ENCODE results near the gene CMIP.
A peak's percentile ranks its signal among the peaks of the same experiment; 100 is the strongest.

Gene CMIP

DNA sequence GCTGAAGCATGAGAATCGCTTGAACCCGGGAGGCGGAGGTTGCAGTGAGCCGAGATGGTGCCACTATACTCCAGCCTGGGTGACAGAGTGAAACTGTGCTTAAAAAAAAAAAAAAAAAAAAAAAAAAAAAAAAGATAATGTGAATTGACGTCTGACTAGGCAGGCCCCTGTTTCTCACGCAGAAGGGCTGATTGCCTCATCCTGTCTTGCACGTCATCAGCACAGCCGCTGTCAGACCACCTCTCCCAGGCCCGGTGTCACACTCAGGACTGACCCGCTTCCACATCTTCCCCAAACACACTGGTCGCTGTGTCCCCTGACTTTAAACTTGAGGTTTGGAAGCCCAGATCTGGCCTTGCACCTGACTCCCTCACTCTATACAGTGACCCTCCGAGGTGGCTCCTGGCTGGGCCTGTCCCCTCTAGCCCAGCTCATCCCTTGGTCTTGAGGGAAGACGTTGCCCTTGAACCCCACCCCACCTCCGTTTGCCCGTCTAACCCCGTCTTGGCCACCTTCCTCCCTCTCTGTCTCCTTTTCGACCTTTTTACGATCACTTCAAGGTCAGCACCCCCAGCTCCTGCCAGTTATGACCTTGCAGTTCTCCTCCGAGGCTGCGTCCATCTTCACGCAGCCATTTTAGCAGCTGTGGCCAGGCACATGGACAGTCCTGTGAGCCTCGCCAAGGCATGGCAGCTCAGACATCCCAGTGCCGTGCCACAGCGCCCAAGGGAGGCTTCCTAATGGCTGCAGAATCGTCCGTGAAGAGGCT, 184.6 kb downstream of the CMIP start:
- DNase-seq, result no peak

DNA sequence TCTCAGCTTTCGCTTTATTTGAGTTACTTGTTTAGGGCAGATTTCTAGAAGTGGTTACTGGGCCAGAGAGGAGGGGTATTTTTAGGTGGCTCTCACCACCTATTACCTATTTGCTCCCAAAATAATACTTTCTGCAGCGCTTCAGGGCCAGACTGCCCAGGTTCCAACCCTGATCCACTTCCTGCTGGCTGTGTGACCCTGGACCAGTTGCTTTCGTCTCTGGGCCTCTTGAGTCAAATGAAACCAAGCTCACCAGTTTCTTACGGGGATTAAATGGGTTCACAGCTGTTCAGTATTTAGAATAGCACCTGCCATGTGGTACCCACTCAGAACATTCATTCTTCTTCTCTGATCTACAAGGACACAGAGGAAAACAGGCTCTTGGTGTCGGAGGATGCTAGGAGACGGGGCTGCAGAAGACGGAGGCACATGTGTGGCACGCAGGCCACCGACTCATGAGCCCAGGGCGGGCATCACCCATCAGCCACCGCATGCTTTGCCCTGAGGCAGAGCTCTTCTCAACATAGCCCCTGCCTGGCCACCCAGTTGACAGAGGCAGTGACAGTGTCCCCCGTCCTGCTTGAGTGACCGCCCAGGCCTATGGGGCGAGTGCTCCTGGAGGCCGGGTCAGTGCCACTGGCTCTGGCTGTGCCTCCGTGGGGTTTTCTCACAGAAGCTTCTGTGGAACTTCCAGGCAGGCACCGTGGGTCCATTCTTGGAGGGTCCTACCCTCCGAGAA, 185.5 kb downstream of the CMIP start:
- DNase-seq, result no peak

DNA sequence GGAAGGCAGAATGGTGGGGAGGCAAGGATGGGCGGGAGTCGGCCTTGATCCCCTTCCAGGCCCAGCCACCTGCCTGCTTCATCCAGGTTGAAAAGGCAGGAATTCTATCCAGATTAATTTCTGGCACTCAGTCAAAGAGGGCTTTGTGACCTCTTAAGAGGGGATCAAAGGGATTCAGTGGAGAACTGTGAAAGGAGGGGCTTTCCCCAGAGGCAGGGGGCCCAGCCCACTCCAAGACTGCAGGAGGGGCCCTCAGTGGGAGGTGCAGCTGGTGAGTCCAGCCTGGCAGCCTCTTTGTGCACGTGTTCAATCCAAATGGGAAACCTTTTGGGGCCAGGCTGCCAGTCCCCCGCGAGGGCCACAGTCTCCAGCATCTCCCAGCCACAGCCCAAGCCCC, 186.0 kb downstream of the CMIP start:
- DNase-seq, result no peak

DNA sequence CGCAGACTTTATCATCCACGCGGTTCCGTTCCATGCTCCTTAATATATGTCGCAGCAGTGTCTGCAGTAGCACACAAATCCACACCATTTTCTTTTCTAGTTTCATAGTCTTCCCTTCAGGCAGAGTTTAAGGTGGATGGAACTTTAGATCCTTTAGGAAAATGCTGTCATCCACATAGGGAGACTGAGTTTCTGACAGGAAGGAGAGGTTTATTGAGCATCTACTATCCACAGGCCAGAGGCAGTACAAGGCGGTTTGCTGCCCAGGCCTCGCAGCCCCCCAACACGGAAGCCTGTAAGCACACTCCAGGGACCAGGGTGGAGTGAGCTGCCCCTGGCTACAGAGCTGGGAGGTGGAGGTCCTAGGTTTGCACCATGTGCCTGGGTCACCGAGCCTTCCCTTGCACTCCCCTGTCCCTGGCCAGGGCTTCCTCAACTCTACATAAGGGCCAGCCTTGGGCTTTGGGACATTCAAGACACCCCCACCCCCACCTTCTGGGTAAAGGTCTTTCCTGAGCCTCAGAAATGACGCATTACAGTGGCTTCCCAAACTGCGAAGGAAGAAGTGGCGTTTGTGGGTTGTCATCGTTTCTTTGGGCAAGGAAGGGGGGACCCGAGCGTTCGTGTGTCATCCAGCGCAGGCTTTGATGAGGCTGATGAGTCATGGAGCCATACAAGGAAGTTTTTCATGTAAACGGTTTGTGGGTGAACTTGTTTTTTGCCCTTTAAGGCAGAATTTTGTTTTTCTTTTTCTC, 188.0 kb downstream of the CMIP start:
- no peak for DNase-seq

DNA sequence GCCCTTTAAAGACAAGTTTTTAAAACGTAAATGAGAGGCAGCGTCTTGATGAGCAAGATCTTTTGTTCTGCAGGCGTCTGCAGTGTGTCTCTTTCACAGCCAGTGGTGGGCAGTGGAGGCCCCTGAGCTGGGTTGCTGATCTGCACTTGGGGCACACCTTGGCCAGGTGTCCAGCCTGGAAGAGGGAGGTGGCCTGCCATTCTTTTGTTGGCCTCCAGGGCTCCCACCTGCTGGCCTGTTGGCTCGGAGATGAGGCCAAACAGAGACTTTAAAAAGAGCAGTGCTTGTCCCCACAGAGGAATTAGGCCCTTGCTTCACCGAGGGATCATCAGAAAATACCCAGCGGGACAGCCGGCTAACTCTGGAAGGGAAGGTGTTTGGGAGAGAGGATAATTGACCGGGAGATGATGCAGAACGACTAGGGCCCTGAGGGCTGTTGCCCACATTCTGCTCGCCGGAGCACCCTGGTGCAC, 188.6 kb downstream of the CMIP start:
- no peak for DNase-seq

DNA sequence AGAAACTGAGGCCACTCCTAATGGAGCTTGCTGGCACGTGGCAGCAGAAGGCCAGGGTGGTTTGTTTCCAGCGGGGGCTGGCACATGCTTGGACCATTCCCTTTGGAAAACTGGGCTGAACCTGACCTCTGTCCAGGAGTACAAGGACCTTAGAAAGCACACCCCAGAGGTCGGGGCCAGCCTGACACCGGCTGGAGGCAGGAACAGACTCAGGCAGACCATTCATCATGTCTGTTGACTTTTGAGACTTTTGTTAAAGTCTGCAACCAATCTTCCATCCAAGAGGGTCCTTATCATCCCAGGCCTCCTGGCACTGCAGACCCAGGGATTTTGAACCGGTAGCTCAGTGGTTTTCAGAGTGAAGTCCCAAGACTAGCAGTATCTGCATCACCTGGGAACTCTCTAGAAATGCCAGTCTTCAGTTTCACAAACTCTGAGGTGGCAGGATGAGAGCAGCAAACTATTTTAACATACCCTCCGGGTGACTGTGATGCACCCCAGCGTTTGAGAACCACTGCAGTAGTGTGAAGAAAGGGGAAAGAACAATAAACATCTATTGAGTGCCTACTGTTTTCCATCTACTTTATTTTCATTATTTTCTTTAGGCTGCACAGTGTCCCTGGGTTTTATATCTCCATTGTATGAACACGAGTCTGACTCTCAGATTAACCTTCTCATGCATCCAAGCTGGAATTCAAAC, 189.2 kb downstream of the CMIP start:
- no peak for DNase-seq

DNA sequence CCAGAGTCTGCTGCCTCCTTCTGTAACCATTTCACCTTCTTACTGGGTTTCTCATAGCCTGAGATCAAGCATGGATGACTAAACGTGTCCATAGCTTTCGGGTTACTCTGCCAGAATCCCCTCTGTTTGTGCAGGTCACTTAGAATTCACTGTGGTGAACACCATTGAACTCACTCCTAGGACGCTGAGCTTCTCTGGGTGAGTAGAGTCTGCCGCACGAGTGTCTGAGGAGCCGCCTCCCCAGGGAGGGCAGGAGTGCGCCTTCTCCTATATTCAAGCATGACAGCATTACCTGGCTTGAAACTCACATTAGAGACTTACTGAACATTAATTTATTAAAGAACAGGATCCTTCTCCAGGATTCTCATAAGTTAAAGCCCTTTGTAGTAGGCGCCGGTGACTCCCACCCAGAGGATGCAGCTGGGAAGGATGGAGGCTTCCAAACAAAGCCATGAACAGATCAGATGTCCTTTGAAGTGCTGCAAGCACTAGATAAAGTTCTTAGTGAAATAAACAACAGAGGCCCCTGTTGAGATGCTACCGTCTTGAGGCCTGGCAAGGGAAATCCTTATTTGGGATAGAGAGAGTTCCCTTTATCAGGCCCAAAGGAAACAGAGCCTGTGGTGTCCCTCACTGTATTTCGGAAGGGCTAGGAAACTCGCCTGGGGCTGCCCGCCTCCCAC, 189.9 kb downstream of the CMIP start:
- DNase-seq, result no peak

DNA sequence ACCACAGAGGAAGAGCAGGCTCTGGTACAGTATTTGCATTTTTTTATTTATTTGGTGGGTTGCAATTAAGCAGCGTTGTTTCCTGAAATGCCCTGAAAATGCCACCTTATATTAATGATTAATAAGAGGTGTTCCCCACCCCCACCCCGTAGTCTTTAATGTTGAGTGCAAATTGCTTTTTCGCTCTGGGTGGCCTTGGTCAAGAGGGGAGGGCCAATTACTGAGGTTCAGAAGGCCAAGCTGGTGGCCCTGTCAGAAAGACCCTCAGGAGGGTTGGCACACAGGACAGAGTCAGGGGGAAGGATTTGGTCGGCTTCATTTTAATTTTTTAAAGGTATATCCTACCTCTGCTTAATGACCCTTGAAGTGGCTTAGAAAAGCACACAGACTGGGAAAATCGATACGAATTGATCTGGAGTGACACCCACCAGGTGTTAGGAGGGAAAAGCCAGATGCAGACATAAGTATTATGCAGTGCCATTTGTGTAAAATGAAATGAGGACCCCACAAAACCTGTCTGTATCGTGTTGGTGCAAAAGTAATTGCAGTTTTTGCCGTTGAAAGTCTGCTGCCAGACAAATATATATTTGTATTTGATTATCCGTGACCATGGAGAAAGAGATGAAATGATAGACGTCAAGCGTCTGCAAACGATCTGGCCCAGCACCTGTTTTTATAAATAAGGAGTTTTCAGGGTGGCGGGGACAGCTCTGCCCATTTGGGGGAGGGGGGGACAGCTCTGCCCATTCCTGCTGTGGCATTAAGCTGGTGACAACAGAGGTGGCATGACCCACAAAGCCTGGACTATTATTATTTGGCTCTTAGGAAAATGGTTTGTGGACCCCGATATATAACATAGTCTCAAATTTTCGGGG, 190.7 kb downstream of the CMIP start:
- no peak for DNase-seq

DNA sequence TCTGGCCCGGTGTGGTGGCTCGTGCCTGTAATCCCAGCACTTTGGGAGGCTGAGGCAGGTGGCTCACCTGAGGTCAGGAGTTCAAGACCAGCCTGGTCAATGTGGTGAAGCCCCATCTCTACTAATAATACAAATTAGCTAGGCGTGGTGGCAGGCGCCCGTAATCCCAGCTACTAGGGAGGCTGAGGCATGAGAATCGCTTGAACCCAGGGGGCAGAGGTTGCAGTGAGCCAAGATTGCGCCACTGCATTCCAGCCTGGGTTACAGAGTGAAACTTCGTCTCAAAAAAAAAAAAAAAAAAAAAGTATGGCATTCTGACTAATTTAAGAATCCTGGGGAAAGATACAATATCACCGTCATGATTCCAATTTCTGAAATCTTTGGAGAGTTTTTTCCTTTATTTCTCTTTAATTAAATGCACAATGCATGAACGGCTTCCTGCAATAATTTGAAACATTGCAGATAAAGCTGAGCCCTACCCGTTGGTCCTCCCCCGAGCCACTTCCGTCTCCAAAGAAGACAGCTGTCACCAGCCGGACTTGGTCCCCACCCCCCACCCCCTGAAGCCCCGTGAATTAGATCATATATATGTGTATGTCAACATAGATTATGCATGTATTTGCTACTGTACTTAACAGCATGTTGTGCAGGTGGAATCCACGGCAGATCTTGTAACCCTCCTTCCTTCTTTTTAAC, 191.8 kb downstream of the CMIP start:
- no peak for DNase-seq

DNA sequence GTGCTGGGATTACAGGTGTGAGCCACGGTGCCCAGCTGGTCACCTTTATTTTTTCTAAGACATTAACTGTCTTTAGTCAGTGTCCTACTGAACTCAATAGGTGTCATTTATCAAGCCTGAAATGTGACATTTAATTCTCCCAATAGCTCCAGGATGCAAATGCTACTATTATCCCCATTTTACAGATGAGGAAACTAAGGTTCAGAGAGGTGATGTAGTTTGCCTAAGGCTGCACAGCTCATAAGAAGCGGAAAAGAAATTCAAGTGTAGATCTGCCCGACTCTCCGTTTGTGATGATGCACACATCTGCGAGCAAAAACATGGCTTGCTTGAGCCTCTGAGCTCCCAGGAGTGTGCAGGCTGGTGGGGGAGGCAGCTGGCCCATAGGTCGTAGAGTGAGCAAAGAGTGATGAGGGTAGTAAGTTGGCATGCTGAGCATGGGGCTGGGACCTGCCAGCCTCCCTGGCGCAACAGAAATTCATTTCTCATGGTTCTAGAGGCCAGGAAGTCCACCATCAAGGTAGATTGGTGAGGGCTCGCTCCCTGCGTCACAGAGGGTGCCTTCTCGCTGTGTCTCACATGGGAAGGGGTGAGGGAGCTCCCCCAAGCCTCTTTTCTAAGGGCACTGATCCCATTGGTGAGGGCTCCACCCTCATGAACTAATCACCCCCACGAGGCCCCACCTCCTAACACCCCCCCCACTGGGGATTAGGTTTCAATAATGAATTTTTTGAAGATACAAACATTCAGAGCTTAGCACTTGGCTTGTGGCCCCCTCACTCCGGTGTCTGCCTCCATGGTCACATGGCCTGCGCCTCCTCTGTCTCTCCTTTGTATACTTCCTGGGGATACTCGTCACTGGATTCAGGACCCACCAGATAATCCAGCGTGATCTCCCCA, 193.0 kb downstream of the CMIP start:
- no peak for DNase-seq

DNA sequence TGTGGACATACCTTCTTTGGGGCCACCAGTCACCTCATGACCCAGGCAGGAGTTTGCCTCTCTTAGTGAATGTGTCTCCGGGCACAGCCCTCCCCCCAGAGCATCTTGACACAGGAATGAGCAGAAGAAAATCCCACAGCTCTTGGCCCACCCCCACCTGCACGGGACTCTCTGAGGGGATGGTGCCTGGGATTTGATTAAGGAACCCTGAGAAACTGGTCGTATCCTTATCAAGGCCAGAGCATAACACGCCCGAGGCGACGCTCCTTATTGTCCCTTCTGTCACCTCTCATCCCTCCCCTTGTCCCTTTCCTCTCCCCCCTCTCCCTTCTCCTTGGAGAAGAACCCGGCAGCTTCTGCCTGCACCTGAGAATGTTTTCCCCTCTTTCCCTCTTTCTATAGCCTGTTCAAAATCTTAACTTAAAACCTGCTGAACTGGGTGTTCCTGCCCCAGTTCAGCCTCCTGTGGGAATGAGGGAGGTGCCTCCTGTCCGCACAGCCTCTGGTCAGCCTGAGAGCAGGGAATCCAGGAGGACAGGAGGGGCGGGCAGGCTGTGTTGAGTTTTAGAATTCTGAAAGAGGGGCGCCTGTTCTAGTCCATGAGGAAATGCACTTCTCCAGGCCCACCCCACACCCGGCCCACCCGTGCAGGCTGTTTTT, 193.8 kb downstream of the CMIP start:
- DNase-seq, result no peak

DNA sequence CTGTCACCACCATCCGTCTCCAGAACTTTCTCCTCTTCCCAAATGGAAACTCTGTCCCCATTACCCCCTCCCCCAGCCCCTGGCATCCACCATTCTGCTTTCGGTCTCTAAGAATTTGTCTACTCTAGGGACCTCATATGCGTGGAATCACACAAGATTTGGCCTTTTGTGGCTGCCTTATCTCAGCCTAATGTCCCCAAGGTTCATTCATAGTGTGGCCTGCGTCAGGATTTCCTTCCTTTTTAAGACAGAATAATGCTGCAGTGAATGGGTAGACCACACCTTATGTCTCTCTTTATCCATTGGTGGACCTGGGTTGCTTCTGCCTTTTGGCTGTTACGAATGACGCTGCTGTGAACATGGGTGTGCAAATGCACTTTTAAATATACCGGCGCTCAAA, 194.7 kb downstream of the CMIP start:
- no peak for DNase-seq

DNA sequence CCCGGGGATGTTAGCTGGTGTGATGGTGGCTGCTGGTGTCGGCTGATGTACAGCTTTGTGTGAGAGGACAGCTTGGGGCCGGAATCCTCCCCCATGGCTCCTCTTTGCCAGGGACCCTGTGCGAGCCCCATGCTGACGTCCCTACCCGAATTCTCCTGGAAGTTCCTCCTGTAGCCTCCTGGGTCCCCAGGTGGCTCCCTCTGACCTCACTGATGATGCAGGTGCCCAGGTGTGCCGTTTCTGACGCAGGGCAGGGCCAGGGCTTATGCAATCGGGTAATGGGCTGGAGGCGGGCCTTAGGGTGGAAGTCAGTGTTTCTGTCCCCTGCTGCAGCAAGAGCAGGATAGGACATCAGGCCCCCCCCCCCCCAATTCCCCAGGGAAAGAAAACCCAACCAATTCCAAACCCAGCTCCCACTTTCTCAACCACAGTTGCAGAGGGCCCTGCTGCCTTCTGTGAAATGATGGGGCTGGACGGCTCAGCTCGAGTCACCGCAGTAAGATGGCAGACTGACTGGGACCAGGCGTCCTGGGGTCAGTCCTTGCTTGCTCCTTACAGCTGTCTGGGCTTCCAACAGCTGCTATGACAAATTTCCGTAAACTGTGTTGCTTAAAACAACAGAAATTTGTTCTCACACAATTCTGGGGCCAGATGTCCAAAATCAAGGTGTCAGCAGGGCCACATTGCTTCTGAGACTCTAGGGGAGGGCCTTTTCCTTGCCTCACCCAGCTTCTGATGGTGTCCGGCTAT, 195.5 kb downstream of the CMIP start:
- DNase-seq, result no peak

DNA sequence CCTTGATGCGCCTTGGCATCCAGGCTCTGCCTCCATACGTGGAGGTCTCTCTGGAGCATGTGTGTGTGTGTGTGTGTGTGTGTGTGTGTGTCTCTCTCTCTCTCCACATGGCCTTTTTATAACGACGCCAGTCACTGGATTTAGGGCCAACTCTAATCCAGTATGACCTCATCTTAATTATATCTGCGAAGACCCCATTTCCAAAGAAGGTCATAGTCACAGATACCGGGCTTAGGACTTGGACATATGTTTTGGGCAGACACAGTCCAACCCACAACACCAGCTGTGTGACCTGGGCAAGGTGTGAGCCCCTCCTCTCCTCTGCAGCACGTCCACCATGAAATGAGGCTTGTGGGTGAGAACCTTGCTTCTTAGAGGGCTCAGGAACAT, 196.1 kb downstream of the CMIP start:
- DNase-seq, result no peak

DNA sequence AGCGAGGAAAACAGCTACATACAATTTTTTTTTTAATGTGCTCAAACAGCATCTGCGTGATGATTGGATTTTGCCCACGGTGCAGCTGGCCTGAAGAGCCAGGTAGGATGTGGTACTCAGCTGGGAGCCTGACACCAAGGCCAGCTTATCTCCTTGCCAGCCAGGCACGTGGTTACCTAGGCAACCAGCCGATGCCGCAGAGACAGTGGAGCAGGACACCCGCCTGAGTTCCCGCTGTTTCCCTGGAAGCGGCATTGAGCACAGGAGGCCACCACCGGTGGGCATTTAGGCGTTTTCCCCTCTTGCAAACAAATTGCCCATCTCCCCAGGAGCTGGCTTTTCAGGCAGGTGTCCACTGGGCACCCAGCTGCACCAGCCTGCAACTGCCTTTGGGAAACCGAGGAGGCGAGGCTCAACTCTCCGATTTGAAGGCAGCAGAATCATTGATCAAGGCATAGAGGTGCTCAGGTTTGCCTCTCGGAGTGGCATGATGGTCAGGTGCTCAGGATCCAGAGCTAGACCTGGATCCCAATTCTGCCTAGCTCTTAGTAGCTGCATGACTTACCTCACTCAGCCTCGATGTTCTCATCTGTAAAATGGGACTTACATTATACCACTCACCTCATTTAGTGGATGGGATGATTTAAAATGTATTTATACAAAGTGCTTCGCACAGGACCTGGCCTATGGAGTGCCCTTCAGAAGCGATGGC, 196.9 kb downstream of the CMIP start:
- DNase-seq, result peak; percentile 61

DNA sequence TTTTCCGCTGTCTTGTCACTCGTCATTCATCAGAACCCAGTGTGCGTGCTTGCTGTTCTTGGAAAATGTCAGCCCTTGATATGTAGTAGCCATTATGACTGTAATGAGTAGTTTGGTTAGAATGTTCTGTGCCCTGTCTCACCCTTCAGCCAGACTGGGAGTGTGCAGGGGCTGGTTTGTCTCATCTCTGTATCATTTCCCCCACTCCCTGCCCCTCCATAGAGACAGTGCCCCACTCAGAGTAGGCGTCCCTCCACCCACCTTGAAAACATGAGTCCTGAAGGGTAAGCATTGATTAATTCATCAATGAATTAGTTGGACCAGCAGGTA, 197.5 kb downstream of the CMIP start:
- no peak for DNase-seq

DNA sequence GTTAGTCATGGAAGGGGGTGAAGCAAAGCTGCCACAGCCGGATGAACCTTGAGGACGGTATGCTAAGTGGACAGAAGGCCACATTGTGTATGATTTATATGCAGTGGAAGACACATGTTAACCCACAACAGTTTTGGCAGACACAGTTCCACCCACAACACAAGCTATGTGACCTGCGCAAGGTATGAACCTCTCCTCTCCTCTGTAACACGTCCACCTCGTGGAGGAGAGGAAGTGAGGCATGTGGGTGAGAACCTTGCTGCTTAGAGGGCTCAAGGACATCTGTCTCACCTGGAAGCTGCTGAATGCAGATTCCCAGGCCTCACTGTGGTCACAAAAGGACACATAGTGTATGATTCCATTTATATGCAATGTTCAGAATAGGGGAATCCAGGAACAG, 198.3 kb downstream of the CMIP start:
- DNase-seq, result no peak

DNA sequence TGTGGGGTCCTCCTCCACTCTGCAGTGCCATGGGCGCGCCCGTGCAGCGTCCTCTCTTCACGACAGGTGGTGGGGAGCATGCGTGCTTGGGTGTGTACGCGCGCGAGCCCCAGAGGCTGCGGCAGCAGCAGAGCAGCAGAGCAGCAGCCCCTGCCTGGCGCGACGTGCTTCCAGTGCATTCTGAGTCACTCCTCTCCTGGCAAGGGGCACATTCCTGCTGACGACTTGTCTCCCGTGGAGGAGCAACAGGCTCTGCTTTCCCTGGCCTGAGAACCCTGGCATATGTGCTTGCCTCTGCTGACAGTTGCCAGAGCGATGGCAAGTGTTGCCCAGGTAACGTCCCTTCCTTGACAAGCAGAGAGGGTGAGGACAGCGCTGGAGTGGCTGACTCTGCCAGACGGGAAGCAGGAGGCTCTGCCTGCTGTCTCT, 200.7 kb downstream of the CMIP start:
- DNase-seq, result peak; percentile 85

Measured in DMS153 (cell line).